Osteoblast (primary cell): ENCODE measurements around the gene CD8B2. TPM values are rescaled to one million over a fixed set of nuclear protein-coding genes. Genes with fewer than 3 reads are reported as not detected.
"Not testable (repeated sequence)": the region's sequence is repeated elsewhere in the genome, so short reads cannot be mapped to it uniquely, and the experiment has no call there.

Experiments used
- DNase-seq: peaks from one replicate; pipeline ENCODE4 v3.0.0; 2011; ENCODE audit warnings: low spot score, mixed read lengths; ENCODE audit not compliant: insufficient read length; ENCODE audit errors: missing footprints
- H2AFZ ChIP-seq: 2 replicates; pipeline ENCODE4 v1.6.0; 2011; ENCODE audit warnings: mild to moderate bottlenecking, low read length
- H3K27ac ChIP-seq: 2 replicates; pipeline ENCODE4 v1.5.1; 2011; ENCODE audit warnings: mild to moderate bottlenecking, low read depth, low read length, moderate library complexity
- H3K27me3 ChIP-seq: 2 replicates; pipeline ENCODE4 v1.6.0; 2012; ENCODE audit warnings: mild to moderate bottlenecking, control low read depth, inconsistent platforms, low read length, moderate library complexity; ENCODE audit not compliant: insufficient read depth
- H3K36me3 ChIP-seq: 2 replicates; pipeline ENCODE4 v1.5.1; 2011; ENCODE audit warnings: mild to moderate bottlenecking, low read length, control low read depth, moderate library complexity; ENCODE audit not compliant: insufficient read depth
- H3K4me1 ChIP-seq: 2 replicates; pipeline ENCODE4 v1.5.1; 2011; ENCODE audit warnings: mild to moderate bottlenecking, low read length, control low read depth, moderate library complexity; ENCODE audit not compliant: insufficient read depth
- H3K4me2 ChIP-seq: 2 replicates; pipeline ENCODE4 v1.6.0; 2011; ENCODE audit warnings: mild to moderate bottlenecking, low read length; ENCODE audit not compliant: insufficient read depth
- H3K4me3 ChIP-seq: fragments of 200-600 bp; sonication (generic); 3 replicates; pipeline ENCODE4 v1.5.1; 2012; ENCODE audit warnings: mild to moderate bottlenecking, low read length, inconsistent platforms; ENCODE audit not compliant: insufficient read depth
- H3K79me2 ChIP-seq: 2 replicates; pipeline ENCODE4 v1.6.0; 2012; ENCODE audit warnings: mild to moderate bottlenecking, low read length, control low read depth, inconsistent platforms; ENCODE audit not compliant: insufficient read depth
- H3K9me3 ChIP-seq: 2 replicates; pipeline ENCODE4 v1.5.1; 2011; ENCODE audit warnings: low read depth, low read length, control low read depth
- H4K20me1 ChIP-seq: 2 replicates; pipeline ENCODE4 v1.6.0; 2012; ENCODE audit warnings: mild to moderate bottlenecking, low read length, control low read depth; ENCODE audit not compliant: insufficient read depth
- total RNA-seq: library from RNA; depleted of rRNA; stranded (reverse); fragments of >200 nt; gene quantifications from 2 replicates; pipeline ENCODE4 v1.2.3, GENCODE V29; 2012
- TF ChIP-seq, protein P1 (sequence below): IDR thresholded peaks from 2 replicates; pipeline ENCODE4 v1.5.1; 2011; ENCODE audit warnings: mild to moderate bottlenecking, low read depth, low read length, moderate library complexity; ENCODE audit errors: extremely low read depth

CD8B2 gene
- total RNA-seq, 1 donor = not detected

DNA sequence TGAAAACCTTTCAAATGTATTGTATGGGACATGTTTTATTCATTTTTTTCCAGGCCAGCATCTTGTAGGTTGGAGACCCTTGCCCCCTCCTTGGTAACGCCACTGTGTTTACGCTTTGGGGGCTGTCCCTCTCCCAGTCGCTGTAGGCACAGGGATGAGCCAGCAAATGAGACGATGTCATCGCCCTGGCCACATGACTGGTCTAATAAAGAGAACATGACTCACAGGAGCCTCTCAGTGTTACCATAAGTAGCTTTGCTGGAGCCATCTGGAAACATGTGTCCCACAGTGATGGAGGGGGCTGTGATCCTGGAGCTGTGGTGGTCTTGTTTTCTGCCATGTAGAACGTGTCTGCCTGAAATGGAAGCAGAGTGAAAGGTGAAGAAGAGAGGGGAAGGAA is 78.9 kb downstream of the CD8B2 start:
- TF ChIP-seq, protein P1, sequence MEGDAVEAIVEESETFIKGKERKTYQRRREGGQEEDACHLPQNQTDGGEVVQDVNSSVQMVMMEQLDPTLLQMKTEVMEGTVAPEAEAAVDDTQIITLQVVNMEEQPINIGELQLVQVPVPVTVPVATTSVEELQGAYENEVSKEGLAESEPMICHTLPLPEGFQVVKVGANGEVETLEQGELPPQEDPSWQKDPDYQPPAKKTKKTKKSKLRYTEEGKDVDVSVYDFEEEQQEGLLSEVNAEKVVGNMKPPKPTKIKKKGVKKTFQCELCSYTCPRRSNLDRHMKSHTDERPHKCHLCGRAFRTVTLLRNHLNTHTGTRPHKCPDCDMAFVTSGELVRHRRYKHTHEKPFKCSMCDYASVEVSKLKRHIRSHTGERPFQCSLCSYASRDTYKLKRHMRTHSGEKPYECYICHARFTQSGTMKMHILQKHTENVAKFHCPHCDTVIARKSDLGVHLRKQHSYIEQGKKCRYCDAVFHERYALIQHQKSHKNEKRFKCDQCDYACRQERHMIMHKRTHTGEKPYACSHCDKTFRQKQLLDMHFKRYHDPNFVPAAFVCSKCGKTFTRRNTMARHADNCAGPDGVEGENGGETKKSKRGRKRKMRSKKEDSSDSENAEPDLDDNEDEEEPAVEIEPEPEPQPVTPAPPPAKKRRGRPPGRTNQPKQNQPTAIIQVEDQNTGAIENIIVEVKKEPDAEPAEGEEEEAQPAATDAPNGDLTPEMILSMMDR = no peak
- no peak for DNase-seq
- H3K4me2 ChIP-seq = no peak overlapping the region
- H4K20me1 ChIP-seq = no peaks in the 10 kb centered on the region
- H3K4me1 ChIP-seq = no peaks in the 10 kb centered on the region
- no peak overlapping the region for H2AFZ ChIP-seq
- H3K4me3 ChIP-seq = no peak overlapping the region
- no peaks in the 10 kb centered on the region for H3K27me3 ChIP-seq
- H3K27ac ChIP-seq = no peak overlapping the region
- no peaks in the 10 kb centered on the region for H3K36me3 ChIP-seq
- H3K9me3 ChIP-seq = no peaks in the 10 kb centered on the region
- no peaks in the 10 kb centered on the region for H3K79me2 ChIP-seq

GRCh38 chr2:106566484-106566883 is 79.3 kb downstream of the CD8B2 start:
- H4K20me1 ChIP-seq, H2AFZ ChIP-seq: not testable (repeated sequence)

DNA sequence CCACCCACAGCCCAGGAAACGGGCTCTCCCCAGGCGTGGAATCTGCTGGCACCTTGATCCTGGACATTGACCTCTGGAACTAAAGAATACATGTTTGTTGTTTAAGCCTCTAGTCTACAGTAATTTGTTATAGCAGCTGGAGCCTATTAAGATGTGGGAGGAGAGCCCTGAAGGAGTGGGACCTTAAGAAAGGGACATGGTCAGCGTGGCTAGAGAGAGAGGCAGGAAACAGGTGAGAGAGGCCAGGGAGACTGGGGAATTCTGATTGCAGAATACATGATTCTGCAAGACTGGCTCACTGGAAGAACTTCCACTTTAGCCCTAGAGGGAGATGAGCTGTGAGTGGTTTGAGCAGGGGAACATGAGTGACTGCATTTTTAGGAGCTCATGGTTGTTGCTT is 83.2 kb downstream of the CD8B2 start:
- no peak overlapping the region for H3K27ac ChIP-seq
- no peaks in the 10 kb centered on the region for H3K36me3 ChIP-seq
- H3K9me3 ChIP-seq = no peaks in the 10 kb centered on the region
- H3K4me1 ChIP-seq = no peaks in the 10 kb centered on the region
- no peak overlapping the region for H3K4me2 ChIP-seq
- H3K27me3 ChIP-seq = no peaks in the 10 kb centered on the region
- no peaks in the 10 kb centered on the region for H3K79me2 ChIP-seq
- H2AFZ ChIP-seq = no peak overlapping the region
- no peak for DNase-seq
- TF ChIP-seq, protein P1 = no peak
- no peaks in the 10 kb centered on the region for H4K20me1 ChIP-seq
- no peak overlapping the region for H3K4me3 ChIP-seq

More at GRCh38 chr2:106566484-106566883, 79.3 kb downstream of the CD8B2 start:
- not testable (repeated sequence) for H3K4me1 ChIP-seq, H3K36me3 ChIP-seq, H3K4me2 ChIP-seq, H3K27me3 ChIP-seq, H3K9me3 ChIP-seq, H3K4me3 ChIP-seq, H3K27ac ChIP-seq, H3K79me2 ChIP-seq, DNase-seq

Other genes with a start within 250 kb of the CD8B2 start
- 0.36 and 0.59 TPM in 2 replicates for gene RGPD3, start 19.0 kb upstream of the CD8B2 start, total RNA-seq